Lower leg skin (tissue), 4 donors: ENCODE measurements around the gene SLC27A2. TPM values are rescaled to one million over a fixed set of nuclear protein-coding genes. Genes with fewer than 3 reads are reported as not detected.

Source experiments
- DNase-seq, 2 donors: peaks; one replicate each; pipeline ENCODE4 v3.0.0-alpha.2; 2019; ENCODE audit warnings: low spot score in 2 of 2
- H3K4me3 ChIP-seq: fragments of 200-600 bp; sonication (generic); 2 replicates; pipeline ENCODE4 v1.5.1; 2017; ENCODE audit warnings: mild to moderate bottlenecking, low read depth; ENCODE audit not compliant: poor library complexity, severe bottlenecking
- CTCF ChIP-seq, 3 donors: fragments of 450-650 bp; IDR thresholded peaks; one replicate each; pipeline ENCODE4 v1.5.1; 2016; ENCODE audit warnings: antibody characterized with exemption in 3 of 3, mild to moderate bottlenecking in 3 of 3, moderate library complexity in 2 of 3
- POLR2A ChIP-seq, 2 donors: fragments of 450-650 bp; IDR thresholded peaks; one replicate each; pipeline ENCODE4 v1.6.1; 2016 to 2017; ENCODE audit warnings: antibody characterized with exemption in 2 of 2, mild to moderate bottlenecking in 1 of 2, moderate library complexity in 1 of 2
- WGBS, 2 donors: methylation state at CpG; one replicate each; pipeline ENCODE4 v1.1.5; 2018; 5-methylcytosine and 5-hydroxymethylcytosine counted together
- intact Hi-C: fragments of 100-400 bp; cut with DNase I; formaldehyde crosslinking; loops from one replicate; pipeline ENCODE4 v1.15.0; 2023; ENCODE audit warnings: low total_unique reads
- total RNA-seq, 4 donors: library from RNA; depleted of rRNA; stranded (reverse); fragments of >200 nt; gene quantifications; one replicate each; pipeline ENCODE4 v1.1.0, GENCODE V29; 2016

Gene SLC27A2
- total RNA-seq, 4 donors from 2014 or later = 0.53 to 4.1 (median 1.3) TPM

GRCh38 chr15:50218291-50218690, 36.3 kb downstream of the SLC27A2 start:
- intact Hi-C loops = no loop called here
- no peak overlapping the region for H3K4me3 ChIP-seq
- 32 to 36% methylated on average over 1 of the region's 1 CpG for WGBS, 2 donors
- TF ChIP-seq CTCF (IDR thresholded peaks at IDR 0.05) (no peak), POLR2A (IDR thresholded peaks at IDR 0.05) (no peak)
- DNase-seq = no peak

GRCh38 chr15:50218691-50219090, 36.7 kb downstream of the SLC27A2 start:
- no peak overlapping the region for H3K4me3 ChIP-seq
- no peak for TF ChIP-seq CTCF (IDR thresholded peaks at IDR 0.05)
- TF ChIP-seq POLR2A (IDR thresholded peaks at IDR 0.05) = no peak
- DNase-seq = no peak
- intact Hi-C loops = no loop called here
- WGBS, 2 donors = 63 to 65% methylated on average over 1 of the region's 1 CpG

GRCh38 chr15:50219820-50220219, 37.8 kb downstream of the SLC27A2 start:
- TF ChIP-seq POLR2A (IDR thresholded peaks at IDR 0.05) = no peak
- TF ChIP-seq CTCF (IDR thresholded peaks at IDR 0.05) = no peak
- DNase-seq = no peak
- WGBS, 2 donors = 89 to 92% methylated on average over 2 of the region's 2 CpGs
- intact Hi-C loops = no loop called here
- H3K4me3 ChIP-seq = no peak overlapping the region

- DNase-seq = no peak
- no peak overlapping the region for H3K4me3 ChIP-seq
- no peak for TF ChIP-seq CTCF (IDR thresholded peaks at IDR 0.05)
- TF ChIP-seq POLR2A (IDR thresholded peaks at IDR 0.05) = no peak
- 56 to 82% methylated on average over 2 of the region's 2 CpGs for WGBS, 2 donors
- intact Hi-C loops = no loop called here
Measured at GRCh38 chr15:50222181-50222580, 40.2 kb downstream of the SLC27A2 start.

- no peak for DNase-seq
- TF ChIP-seq POLR2A (IDR thresholded peaks at IDR 0.05) = no peak
- no peak for TF ChIP-seq CTCF (IDR thresholded peaks at IDR 0.05)
- WGBS, 2 donors = 66 to 76% methylated on average over 5 of the region's 5 CpGs
- intact Hi-C loops = no loop called here
- no peak overlapping the region for H3K4me3 ChIP-seq
Measured at GRCh38 chr15:50224606-50225005, 42.6 kb downstream of the SLC27A2 start.

- no peak for TF ChIP-seq POLR2A (IDR thresholded peaks at IDR 0.05)
- TF ChIP-seq CTCF (IDR thresholded peaks at IDR 0.05) = no peak
- 80 to 88% methylated on average over 1 of the region's 1 CpG for WGBS, 2 donors
Measured at GRCh38 chr15:50225057-50225456, 43.1 kb downstream of the SLC27A2 start.

More at GRCh38 chr15:50225057-50225456, 43.1 kb downstream of the SLC27A2 start:
- intact Hi-C loops = no loop called here
- no peak overlapping the region for H3K4me3 ChIP-seq
- no peak for DNase-seq
